Esophagus muscularis mucosa (tissue), 3 donors: Measurements from ENCODE around the gene ATXN10.

Experiments used
- CTCF ChIP-seq, 3 experiments: fragments of 200-600 bp in 2 of 3; fragments of 450-650 bp in 1 of 3; sonication (generic) in 2 of 3; IDR thresholded peaks; one replicate each; pipeline ENCODE4 v1.5.1; 2017 to 2019; ENCODE audit warnings: antibody characterized with exemption in 3 of 3, mild to moderate bottlenecking in 2 of 3, moderate library complexity in 1 of 3
- POLR2A ChIP-seq: fragments of 450-650 bp; IDR thresholded peaks from one replicate; pipeline ENCODE4 v1.6.1; 2017; ENCODE audit warnings: antibody characterized with exemption, moderate library complexity, mild to moderate bottlenecking, low read depth
- POLR2AphosphoS5 ChIP-seq, 2 donors: sonication (generic); formaldehyde crosslinking; IDR thresholded peaks; one replicate each; pipeline ENCODE4 v1.6.1; 2017; ENCODE audit warnings: antibody characterized with exemption in 2 of 2

GRCh38 chr22:45684169-45684568, 12.5 kb downstream of the ATXN10 start:
- TF ChIP-seq CTCF (IDR thresholded peaks at IDR 0.05), result no peak
- TF ChIP-seq POLR2A, result no peak
- no peak for TF ChIP-seq POLR2AphosphoS5 (IDR thresholded peaks at IDR 0.05)
